ENCODE measurements around the gene SLC8B1.

Gene SLC8B1

GRCh38 chr12:113267621-113268020 lies 67.3 kb downstream of the SLC8B1 start:
- no peak for DNase-seq

- DNase-seq: no peak
Measured at GRCh38 chr12:113266106-113266895, 68.6 kb downstream of the SLC8B1 start.

GRCh38 chr12:113263431-113263963 lies 71.4 kb downstream of the SLC8B1 start:
- DNase-seq: no peak

DNA sequence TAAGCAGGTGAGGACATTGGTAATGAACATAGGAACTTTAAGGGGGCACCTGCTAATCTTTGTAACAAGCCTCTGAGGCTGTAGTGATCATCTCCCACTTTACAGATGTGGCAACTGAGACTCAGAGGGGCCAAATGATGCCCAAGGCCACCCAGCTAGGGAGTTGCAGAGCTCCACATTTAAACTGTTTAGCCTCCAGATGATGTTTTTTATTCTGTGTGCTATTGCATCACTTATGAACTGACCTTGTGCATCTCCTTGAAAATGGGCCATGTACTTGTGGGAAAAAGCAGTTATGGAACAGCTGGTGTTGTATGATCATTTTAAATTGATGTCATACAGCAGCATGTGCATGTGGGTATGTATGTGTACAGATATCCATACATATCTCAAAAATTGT lies 72.2 kb downstream of the SLC8B1 start:
- DNase-seq: no peak

GRCh38 chr12:113261847-113262470 lies 73.0 kb downstream of the SLC8B1 start:
- DNase-seq: no peak

GRCh38 chr12:113260636-113261300 lies 74.1 kb downstream of the SLC8B1 start:
- no peak for DNase-seq

DNA sequence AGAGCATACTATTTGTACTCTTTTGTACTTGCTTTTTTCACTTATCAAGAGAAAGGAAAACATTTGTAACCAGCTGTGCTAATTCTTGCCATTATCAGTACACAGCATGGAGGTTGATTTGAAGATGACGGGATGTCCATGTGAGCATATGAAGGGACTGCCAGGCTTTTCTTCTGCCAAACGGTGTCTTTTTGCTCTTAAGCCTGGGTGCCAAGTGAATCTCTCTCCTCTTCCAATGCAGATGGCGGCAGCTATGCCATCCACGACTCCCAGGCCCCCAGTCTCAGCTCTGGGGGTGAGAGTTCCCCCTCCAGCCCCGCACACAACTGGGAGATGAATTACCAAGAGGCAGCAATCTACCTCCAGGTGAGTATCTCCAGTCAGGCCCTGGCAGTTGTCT lies 74.8 kb downstream of the SLC8B1 start:
- no peak for DNase-seq

DNA sequence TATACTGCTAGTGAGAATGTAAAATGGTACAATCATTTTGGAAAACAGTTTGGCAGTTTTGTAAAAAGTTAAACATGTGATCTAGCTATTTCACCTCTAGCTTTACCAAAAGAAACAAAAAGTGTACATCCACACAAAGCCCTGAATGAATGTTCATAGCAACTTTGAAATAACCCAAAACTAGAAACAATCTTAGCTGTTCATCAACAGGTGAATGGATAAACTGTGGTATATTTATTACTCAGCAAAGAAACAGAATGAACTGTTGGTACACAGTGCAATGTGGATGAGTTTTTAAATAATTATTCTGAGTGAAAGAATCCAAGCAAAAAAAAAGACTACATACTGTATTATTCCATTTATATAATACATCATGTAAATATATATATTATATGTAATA lies 77.3 kb downstream of the SLC8B1 start:
- DNase-seq: no peak

DNA sequence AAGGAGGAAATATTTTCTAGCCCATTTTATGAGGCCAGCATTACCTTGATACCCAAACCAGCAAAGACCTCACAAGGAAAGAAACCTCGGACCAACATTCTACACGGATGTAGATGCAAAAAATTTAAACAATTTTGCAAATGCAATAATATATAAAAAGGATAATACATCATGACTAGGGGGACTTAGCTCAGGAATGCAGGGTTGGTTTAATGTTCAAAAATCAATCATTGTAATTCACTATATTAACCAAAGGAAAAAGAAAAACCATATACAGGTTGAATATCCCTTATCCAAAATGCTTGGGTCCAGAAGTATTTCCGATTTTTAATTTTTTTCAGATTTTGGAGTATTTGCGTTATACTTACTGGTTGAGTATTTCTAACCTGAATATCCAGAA lies 80.6 kb downstream of the SLC8B1 start:
- no peak for DNase-seq

DNA sequence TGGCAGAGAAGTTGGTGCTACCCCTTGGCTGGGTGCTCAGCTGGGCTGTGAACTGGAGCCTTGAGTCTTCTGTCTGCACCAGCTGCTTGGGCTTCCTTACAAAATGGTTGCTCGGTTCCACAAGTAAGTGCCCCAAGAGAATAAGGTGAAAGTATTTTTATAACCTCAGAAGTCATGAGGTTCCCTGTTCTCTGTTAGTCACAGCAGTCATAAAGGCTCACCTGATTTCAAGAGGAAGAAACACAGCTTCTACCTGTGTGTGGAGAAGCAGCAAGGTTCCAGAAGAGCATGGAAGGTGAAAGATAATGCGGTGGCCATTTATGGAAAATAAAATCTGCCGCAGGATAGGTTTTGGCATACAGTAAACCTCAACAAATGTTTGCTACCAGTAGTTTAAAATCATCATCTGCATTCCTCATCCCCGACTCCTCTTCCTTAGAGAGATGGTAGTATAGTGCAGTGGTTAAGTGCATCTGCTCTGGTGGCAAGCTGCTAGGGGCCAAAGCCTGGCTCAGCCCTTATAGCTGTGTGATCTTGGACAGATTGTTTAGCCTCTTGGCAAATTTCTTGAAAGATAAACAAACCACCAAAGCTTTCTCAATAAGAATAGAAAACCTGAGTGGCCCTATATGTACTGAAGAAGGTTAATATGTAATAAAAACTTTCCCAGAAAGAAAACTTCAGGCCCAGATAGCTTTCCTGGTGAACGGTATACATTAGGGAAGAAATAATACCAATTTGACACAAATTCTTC lies 81.2 kb downstream of the SLC8B1 start:
- DNase-seq: no peak

DNA sequence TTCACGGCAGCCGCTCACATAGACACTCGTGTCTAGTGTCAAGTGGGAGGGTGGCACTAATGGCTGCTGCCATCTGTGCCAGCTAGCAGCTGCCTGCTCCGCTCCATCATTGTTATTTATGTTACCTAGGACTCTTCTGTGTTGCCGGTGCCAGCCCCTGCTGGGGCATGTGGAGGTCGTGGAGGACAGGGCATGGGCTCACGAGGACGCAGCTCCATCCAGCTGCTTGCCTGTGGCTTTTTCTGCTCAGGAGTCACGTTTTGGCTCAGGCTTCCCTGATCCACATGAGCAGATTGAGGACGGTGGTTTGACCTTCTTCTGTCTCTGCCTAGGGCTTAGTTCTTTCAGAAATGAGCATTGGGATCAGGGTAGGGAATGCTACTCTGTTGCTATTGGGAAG lies 82.4 kb downstream of the SLC8B1 start:
- DNase-seq: no peak

- no peak for DNase-seq
Measured at GRCh38 chr12:113251404-113252070, 83.4 kb downstream of the SLC8B1 start.

DNA sequence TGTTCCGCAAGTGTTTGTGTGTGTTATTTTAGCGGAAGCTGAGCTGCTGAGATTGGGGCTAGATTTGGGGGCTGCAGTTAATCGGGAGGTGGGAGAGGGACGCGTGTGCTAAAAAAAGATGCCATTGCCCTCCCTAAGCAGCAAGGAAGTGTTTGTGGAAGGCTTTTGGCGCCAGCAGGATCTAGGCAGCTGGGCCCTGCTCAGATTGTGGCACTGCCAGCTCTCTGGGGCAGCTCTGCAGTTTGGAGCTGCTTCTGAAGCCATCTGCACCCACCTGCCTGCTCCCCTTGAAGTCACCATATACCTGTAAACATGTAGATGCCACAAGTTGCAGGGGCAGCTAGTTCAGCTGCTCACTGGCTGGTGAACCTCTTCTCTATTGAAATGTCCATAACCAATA lies 84.9 kb downstream of the SLC8B1 start:
- DNase-seq: no peak

DNA sequence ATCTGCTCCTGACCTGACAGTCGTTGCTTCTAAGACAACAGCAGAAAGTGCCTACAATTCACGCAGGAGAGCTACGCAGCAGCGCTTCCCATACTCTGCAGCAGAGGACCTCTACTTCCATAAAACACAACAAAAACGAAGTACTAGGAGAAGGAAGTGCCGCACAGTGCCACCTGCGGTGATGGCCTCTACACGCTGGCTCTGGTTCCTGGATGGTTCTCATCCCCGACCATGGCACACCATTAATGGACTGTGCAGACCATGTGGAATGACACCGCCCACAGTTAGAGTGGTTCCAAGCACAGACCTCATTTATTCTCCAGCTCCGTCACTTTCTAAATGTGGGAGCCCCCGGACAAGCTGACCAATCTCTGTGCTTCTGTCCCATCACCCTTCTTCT lies 85.4 kb downstream of the SLC8B1 start:
- no peak for DNase-seq

DNA sequence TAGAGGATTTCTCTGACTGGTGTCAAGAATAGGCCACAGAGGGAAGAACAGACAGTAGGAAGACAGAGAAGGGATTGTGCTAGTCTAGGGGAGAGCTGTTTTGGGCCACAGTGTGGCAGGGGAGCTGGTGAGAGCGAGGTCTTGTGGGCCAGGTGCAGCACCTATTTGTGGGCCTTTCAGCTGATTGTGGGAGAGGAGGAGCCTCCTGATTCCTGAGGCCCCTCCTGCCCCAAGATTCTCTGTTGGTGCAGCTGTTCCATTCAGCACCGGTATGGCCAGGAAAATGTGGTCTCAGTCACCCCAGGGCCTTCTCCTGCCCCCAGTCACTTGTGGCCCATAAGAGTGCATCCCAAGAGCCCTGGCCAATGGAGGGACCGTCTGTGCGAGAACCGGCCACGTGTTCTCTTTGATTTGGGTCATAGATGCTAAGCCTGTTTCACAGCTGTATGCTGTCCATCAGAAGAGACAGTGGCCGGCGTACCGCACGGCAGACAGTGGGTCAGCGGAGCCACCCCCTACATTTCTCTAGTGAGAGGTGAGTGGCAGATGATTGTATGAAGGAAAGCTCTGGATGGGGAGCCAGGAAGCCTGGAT lies 86.0 kb downstream of the SLC8B1 start:
- DNase-seq: no peak

Data from amniotic stem cell (primary cell).